Measurements from ENCODE around the gene AFF3.

DNA sequence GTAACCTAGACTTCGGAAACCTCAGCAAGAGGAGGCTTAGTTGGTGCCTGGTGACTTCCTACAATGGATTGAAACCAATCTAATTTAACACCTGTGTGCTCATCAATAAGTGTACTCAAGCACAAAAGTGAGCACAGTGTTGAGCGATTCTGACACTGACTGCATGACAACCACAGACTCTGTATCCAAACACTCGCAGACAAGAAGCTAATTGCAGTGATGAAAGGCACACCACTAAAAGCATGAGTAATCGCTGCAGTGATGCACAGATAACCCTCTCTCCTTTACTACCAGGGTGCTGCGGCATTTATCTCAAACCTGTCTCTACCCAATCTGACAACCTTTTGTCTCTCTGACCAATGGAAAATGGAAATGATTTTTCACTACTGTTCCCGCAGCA, 168.1 kb downstream of the AFF3 start:
- TF ChIP-seq, protein P1, sequence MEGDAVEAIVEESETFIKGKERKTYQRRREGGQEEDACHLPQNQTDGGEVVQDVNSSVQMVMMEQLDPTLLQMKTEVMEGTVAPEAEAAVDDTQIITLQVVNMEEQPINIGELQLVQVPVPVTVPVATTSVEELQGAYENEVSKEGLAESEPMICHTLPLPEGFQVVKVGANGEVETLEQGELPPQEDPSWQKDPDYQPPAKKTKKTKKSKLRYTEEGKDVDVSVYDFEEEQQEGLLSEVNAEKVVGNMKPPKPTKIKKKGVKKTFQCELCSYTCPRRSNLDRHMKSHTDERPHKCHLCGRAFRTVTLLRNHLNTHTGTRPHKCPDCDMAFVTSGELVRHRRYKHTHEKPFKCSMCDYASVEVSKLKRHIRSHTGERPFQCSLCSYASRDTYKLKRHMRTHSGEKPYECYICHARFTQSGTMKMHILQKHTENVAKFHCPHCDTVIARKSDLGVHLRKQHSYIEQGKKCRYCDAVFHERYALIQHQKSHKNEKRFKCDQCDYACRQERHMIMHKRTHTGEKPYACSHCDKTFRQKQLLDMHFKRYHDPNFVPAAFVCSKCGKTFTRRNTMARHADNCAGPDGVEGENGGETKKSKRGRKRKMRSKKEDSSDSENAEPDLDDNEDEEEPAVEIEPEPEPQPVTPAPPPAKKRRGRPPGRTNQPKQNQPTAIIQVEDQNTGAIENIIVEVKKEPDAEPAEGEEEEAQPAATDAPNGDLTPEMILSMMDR (IDR thresholded peaks at IDR 0.05; ENCODE audit: low read length) = no peak
- TF ChIP-seq EZH2 (IDR thresholded peaks at IDR 0.05; ENCODE audit: borderline replicate concordance, low read length) = no peak

All from OCI-LY1 (cell line).